ENCODE results near the gene CORO2A. TPM values are rescaled to one million over a fixed set of nuclear protein-coding genes. Genes with fewer than 3 reads are reported as not detected.

The CORO2A gene
- total RNA-seq, 1 donor from 2014 or later: 0.78 TPM

GRCh38 chr9:98150164-98150563 is 42.3 kb downstream of the CORO2A start:
- Mint-ChIP-seq H3K4me3 (no peak overlapping the region), H3K9me3 (no peaks in the 10 kb centered on the region), H3K27ac (no peak overlapping the region), H3K4me1 (peaks cover 8% of the 10 kb centered on the region), H3K27me3 (no peaks in the 10 kb centered on the region), H3K36me3 (ENCODE audit: low read depth) (no peaks in the 10 kb centered on the region)
- CTCF ChIA-PET: no interaction called here
- no peak for ATAC-seq (ENCODE audit: low read depth)
- intact Hi-C loops (cut with micrococcal nuclease): no loop called here
- DNase-seq: no peak
- POLR2A ChIA-PET: no interaction called here
- no peak for TF ChIP-seq CTCF (IDR thresholded peaks at IDR 0.05)

- intact Hi-C loops (cut with micrococcal nuclease): no loop called here
- Mint-ChIP-seq H3K36me3 (ENCODE audit: low read depth) (no peaks in the 10 kb centered on the region), H3K27ac (peak overlapping the region; percentile 42), H3K9me3 (no peaks in the 10 kb centered on the region), H3K4me1 (peaks cover 8% of the 10 kb centered on the region), H3K4me3 (no peak overlapping the region), H3K27me3 (no peaks in the 10 kb centered on the region)
- CTCF ChIA-PET: no interaction called here
- TF ChIP-seq CTCF (IDR thresholded peaks at IDR 0.05): no peak
- ATAC-seq (ENCODE audit: low read depth) (no peak), DNase-seq (no peak)
- POLR2A ChIA-PET: no interaction called here
Measured at GRCh38 chr9:98149422-98149821, 43.0 kb downstream of the CORO2A start.

- H3K27me3 Mint-ChIP-seq: no peaks in the 10 kb centered on the region
- peaks cover 8% of the 10 kb centered on the region for H3K4me1 Mint-ChIP-seq
- POLR2A ChIA-PET: interaction anchor here (0.7 kb wide), 1 partner anchor 24 kb away, joined by 4 read pairs; no protein-coding TSS in a partner anchor
- no peak overlapping the region for H3K27ac Mint-ChIP-seq
- H3K9me3 Mint-ChIP-seq: no peaks in the 10 kb centered on the region
- no peak for TF ChIP-seq CTCF (IDR thresholded peaks at IDR 0.05)
- intact Hi-C loops (cut with micrococcal nuclease): no loop called here
- DNase-seq: no peak
- no peak overlapping the region for H3K4me3 Mint-ChIP-seq
- no peak for ATAC-seq (ENCODE audit: low read depth)
- H3K36me3 Mint-ChIP-seq (ENCODE audit: low read depth): no peaks in the 10 kb centered on the region
- CTCF ChIA-PET: no interaction called here
Measured at GRCh38 chr9:98148486-98148885, 44.0 kb downstream of the CORO2A start.

- Mint-ChIP-seq H3K4me3 (no peak overlapping the region), H3K4me1 (peaks cover 8% of the 10 kb centered on the region), H3K27ac (no peak overlapping the region), H3K27me3 (no peaks in the 10 kb centered on the region), H3K36me3 (ENCODE audit: low read depth) (no peaks in the 10 kb centered on the region), H3K9me3 (no peaks in the 10 kb centered on the region)
- DNase-seq (no peak), ATAC-seq (ENCODE audit: low read depth) (no peak)
- ChIA-PET POLR2A (no interaction called here), CTCF (no interaction called here)
- TF ChIP-seq CTCF (IDR thresholded peaks at IDR 0.05): no peak
- intact Hi-C loops (cut with micrococcal nuclease): no loop called here
Measured at GRCh38 chr9:98147582-98147981, 44.9 kb downstream of the CORO2A start.

- ChIA-PET POLR2A (no interaction called here), CTCF (no interaction called here)
- H3K4me3 Mint-ChIP-seq: no peak overlapping the region
- peak overlapping the region; percentile 24 for H3K27ac Mint-ChIP-seq
- no peak for DNase-seq
- ATAC-seq (ENCODE audit: low read depth): no peak
- intact Hi-C loops (cut with micrococcal nuclease): no loop called here
- no peaks in the 10 kb centered on the region for H3K36me3 Mint-ChIP-seq (ENCODE audit: low read depth)
- no peaks in the 10 kb centered on the region for H3K27me3 Mint-ChIP-seq
- no peaks in the 10 kb centered on the region for H3K9me3 Mint-ChIP-seq
- H3K4me1 Mint-ChIP-seq: peaks cover 8% of the 10 kb centered on the region
- no peak for TF ChIP-seq CTCF (IDR thresholded peaks at IDR 0.05)
Measured at GRCh38 chr9:98146101-98146991, 46.1 kb downstream of the CORO2A start.

Measured in activated B cell treated with CpG ODN at 0.5 μM for 24 hours (primary cell).